GM10248 (cell line): Measurements from ENCODE around the gene PLEKHM2.

Experiments
- CTCF ChIA-PET: fragments of 300-600 bp; sonication (Branson Sonifier 250); formaldehyde crosslinking; extraction: SDS; loops from one replicate; lab custom pipeline; 2021; ENCODE audit warnings: antibody characterized with exemption; lab: Yijun Ruan, JAX
- POLR2A ChIA-PET: fragments of 350-650 bp; sonication (Branson Sonifier 250); formaldehyde crosslinking; extraction: SDS; loops from one replicate; lab custom pipeline; 2020; ENCODE audit warnings: antibody characterized with exemption; lab: Yijun Ruan, JAX
- DNase-seq: peaks from one replicate; pipeline ENCODE4 v3.0.0; 2012; ENCODE audit errors: extremely low spot score
- TF ChIP-seq, protein P1 (sequence below): IDR thresholded peaks from 2 replicates; pipeline ENCODE4 v1.5.1; 2012; ENCODE audit warnings: mild to moderate bottlenecking, low read depth; ENCODE audit errors: extremely low read depth, missing control alignments, control extremely low read depth

The PLEKHM2 gene, protein sequence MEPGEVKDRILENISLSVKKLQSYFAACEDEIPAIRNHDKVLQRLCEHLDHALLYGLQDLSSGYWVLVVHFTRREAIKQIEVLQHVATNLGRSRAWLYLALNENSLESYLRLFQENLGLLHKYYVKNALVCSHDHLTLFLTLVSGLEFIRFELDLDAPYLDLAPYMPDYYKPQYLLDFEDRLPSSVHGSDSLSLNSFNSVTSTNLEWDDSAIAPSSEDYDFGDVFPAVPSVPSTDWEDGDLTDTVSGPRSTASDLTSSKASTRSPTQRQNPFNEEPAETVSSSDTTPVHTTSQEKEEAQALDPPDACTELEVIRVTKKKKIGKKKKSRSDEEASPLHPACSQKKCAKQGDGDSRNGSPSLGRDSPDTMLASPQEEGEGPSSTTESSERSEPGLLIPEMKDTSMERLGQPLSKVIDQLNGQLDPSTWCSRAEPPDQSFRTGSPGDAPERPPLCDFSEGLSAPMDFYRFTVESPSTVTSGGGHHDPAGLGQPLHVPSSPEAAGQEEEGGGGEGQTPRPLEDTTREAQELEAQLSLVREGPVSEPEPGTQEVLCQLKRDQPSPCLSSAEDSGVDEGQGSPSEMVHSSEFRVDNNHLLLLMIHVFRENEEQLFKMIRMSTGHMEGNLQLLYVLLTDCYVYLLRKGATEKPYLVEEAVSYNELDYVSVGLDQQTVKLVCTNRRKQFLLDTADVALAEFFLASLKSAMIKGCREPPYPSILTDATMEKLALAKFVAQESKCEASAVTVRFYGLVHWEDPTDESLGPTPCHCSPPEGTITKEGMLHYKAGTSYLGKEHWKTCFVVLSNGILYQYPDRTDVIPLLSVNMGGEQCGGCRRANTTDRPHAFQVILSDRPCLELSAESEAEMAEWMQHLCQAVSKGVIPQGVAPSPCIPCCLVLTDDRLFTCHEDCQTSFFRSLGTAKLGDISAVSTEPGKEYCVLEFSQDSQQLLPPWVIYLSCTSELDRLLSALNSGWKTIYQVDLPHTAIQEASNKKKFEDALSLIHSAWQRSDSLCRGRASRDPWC

DNA sequence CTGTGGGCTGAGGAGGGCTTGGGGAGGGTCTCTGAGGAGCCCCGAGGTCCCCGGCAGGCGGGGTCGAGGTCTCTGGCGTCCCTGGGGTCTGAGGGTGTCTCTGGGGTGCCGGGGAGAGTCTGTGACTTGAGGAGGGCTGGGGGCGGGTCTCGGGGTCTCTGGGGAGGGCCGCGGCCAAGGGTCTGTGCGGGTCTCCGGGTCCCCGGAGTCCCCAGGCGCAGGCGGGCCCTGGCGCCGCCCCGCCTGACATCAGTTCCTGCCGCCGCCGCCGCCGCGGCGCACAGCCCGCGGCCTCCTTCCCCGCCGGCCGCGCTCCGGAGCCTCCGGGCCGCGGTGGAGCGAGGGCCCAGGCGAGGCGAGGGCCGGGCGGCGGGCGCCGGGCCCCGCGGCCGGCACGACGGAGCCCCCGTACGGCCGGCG is at the start of gene PLEKHM2:
PLEKHM2 (plus strand) TSS at position 279 of the 420 bp plus-strand sequence. CDS start 239 bp downstream, outside the sequence.
- peak; percentile 86 for DNase-seq
- ChIA-PET POLR2A (no interaction called here), CTCF (no interaction called here)
- TF ChIP-seq, protein P1, sequence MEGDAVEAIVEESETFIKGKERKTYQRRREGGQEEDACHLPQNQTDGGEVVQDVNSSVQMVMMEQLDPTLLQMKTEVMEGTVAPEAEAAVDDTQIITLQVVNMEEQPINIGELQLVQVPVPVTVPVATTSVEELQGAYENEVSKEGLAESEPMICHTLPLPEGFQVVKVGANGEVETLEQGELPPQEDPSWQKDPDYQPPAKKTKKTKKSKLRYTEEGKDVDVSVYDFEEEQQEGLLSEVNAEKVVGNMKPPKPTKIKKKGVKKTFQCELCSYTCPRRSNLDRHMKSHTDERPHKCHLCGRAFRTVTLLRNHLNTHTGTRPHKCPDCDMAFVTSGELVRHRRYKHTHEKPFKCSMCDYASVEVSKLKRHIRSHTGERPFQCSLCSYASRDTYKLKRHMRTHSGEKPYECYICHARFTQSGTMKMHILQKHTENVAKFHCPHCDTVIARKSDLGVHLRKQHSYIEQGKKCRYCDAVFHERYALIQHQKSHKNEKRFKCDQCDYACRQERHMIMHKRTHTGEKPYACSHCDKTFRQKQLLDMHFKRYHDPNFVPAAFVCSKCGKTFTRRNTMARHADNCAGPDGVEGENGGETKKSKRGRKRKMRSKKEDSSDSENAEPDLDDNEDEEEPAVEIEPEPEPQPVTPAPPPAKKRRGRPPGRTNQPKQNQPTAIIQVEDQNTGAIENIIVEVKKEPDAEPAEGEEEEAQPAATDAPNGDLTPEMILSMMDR: no peak

DNA sequence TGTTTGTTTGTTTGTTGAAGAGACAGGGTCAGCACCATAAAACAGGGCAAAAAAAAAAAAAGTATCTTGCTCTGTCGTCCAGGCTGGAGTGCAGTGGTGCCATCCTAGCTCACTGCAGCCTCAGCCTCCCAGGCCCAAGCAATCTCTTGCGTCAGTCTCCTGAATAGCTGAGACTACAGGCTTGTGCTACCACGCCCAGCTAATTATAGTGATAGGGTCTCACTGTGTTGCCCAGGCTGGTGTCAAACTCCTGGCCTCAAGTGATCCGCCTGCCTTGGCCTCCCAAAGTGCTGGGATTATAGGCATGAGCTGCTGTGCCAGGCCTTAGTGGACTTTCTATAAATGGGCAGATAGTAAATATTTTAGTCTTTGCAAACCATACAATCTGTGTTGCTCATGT is 47.7 kb upstream of the PLEKHM2 start:
- POLR2A ChIA-PET: no interaction called here
- CTCF ChIA-PET: interaction anchor here (0.8 to 2.1 kb wide), 7 partner anchors 9 to 179 kb away, joined by 3 to 6 read pairs (median 3); no protein-coding TSS in a partner anchor
- TF ChIP-seq, protein P1: no peak
- no peak for DNase-seq

DNA sequence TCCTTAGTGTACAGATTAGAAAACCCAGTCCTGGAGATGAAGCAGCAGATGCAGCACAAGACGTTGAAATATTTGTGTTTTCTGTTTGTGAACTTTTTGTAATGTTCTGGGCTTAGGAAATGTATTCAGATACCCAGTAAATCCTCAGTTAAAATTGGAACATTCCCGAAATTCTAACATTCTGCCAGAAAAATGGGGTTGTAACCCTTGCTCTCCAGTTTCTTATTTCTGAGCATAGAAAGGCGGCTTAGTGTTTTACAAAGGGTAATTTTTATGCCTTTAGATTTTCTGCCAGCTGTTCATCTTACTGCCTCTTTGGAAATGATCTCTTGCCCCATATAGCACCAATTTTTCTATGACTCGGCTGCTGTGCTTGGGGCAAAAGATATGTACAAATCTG is 46.3 kb upstream of the PLEKHM2 start:
- CTCF ChIA-PET: interaction anchor here (1.4 to 2.1 kb wide), 2 partner anchors 20 to 177 kb away, joined by 3 to 6 read pairs; no protein-coding TSS in a partner anchor
- DNase-seq: no peak
- POLR2A ChIA-PET: no interaction called here
- TF ChIP-seq, protein P1: no peak

DNA sequence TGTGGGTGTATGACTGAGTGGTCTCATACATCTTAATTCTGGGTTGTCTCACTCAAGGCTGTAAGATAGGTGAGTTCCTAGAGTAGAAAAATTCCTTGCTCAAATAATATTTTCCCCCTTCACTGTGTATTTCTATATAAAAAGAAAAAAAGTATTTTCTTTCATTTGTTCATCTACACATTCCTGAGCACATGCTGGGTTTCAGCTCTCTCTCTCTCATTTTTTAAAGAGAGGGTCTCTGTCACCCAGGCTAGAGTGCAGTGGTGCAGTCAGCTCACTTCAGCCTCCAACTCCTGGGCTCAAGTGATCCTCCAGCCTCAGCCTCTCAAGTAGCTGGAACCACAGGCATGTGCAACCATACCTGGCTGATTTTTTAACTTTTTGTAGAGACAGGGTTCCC is 44.9 kb upstream of the PLEKHM2 start:
- ChIA-PET CTCF (no interaction called here), POLR2A (no interaction called here)
- TF ChIP-seq, protein P1: no peak
- no peak for DNase-seq

DNA sequence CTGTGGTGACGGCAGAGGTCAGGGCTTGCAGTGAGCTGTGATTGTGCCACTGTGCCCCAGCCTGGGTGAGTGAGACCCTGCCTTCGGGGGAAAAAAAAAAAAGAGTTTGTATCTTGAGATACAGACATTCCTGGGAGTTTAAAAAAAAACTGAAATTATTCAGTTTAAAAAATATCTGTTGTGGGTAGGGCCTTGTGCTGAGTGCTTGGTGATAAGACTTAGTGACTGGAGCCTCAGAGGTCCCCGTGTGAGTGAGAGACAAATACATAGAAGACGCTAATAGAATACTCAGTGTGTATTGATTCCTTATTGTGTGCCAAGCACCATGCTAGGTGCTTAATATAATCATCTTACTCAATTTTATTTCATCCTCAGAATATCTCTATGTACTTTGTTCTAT is 44.2 kb upstream of the PLEKHM2 start:
- ChIA-PET CTCF (no interaction called here), POLR2A (no interaction called here)
- TF ChIP-seq, protein P1: no peak
- no peak for DNase-seq

DNA sequence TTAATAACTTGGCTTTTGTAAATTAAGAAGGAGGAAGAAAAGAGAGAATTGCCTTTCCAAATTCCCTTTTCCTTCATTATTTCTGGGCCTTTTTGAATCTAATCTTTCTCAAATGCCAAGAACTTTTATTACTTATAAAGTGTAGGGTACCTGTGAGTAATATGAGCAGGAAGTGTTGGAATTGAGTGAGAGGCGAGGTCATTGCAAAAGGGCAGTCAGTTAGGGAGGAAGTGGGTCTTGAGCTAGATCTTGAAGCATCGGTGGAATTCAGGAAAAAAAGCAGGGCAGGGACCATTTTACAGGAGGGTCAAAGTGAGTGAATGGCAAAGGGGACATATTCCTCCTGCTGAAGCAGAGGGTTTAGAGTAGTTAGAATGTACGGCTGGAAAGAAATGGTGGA is 43.5 kb upstream of the PLEKHM2 start:
- no peak for DNase-seq
- ChIA-PET CTCF (no interaction called here), POLR2A (no interaction called here)

More for the DNA sequence above, 43.5 kb upstream of the PLEKHM2 start:
- TF ChIP-seq, protein P1: no peak
